ENCODE measurements around the gene URM1.

Gene URM1

DNA sequence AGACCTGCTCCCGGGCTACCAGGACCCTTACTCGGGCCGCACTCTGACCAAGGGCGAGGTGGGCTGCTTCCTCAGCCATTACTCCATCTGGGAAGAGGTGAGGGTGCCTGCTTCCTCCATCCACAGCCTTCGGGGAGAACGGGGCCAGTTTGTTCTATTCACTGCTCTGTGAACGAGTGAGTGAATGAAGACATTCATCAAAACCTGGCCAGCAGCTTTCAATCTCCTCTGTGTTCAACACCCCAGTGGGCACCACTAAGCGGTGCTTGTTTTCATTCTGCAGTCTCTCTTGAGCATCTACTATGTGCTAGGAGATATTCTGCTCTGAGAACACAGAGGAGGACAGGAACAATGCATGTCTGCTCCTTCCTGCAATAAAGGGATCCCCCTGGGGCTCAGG is 60.0 kb downstream of the URM1 start:
- Histone ChIP-seq H3K27me3 (replicated peaks; ENCODE audit: insufficient read depth, low read length) (peaks cover 6% of the 10 kb centered on the region; the same call in 1 of the 2 replicates), H3K79me2 (ENCODE audit: low read length) (no peaks in the 10 kb centered on the region), H2AFZ (ENCODE audit: low read length) (no peak overlapping the region), H3K4me1 (ENCODE audit: low read length) (no peaks in the 10 kb centered on the region), H3F3A (ENCODE audit: insufficient read depth, low read length) (no peaks in the 10 kb centered on the region), H3K9ac (ENCODE audit: low read length) (no peak overlapping the region), H3K4me3 (ENCODE audit: low read length) (no peak overlapping the region), H3K9me2 (replicated peaks; ENCODE audit: insufficient read depth, low read length) (no peaks in the 10 kb centered on the region), H3K9me3 (replicated peaks; ENCODE audit: insufficient read depth, low read length) (no peaks in the 10 kb centered on the region), H3K4me2 (ENCODE audit: low read depth, low read length) (no peak overlapping the region), H4K20me1 (ENCODE audit: insufficient read depth, low read length) (no peaks in the 10 kb centered on the region), H3K27ac (ENCODE audit: low read length) (no peak overlapping the region), H3K36me3 (replicated peaks; ENCODE audit: insufficient read depth, low read length) (no peaks in the 10 kb centered on the region)
- no peak for DNase-seq
- no peak for TF ChIP-seq EZH2 (optimal IDR thresholded peaks at IDR 0.05; ENCODE audit: low read depth, low read length)
- TF ChIP-seq CTCF (IDR thresholded peaks at IDR 0.05; ENCODE audit: low read length), result no peak
- TF ChIP-seq EZH2phosphoT487 (IDR thresholded peaks at IDR 0.05; ENCODE audit: low read length), result no peak

DNA sequence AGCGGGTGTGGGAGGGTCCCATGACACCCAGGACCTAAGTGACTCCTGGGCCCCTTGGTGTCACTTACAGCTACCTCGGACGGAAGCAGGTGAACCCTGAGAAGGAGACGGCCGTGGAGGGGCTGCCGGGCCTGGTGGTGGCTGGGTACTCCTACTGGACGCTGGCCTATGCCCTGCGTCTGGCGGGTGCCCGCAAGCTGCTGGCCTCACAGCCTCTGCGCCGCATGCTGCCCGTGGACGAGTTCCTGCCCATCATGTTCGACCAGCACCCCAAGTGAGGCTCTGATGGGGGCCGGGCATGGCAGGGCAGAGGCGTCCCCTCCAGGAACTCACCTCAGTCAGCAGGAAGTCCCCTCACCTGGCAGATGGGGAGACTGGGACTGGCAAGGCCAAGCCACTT is 63.2 kb downstream of the URM1 start:
- Histone ChIP-seq H2AFZ (ENCODE audit: low read length) (no peak overlapping the region), H3K4me1 (ENCODE audit: low read length) (no peaks in the 10 kb centered on the region), H3K27ac (ENCODE audit: low read length) (no peak overlapping the region), H3K27me3 (replicated peaks; ENCODE audit: insufficient read depth, low read length) (peaks cover 6% of the 10 kb centered on the region; the same call in 1 of the 2 replicates), H3K79me2 (ENCODE audit: low read length) (no peaks in the 10 kb centered on the region), H3K4me2 (ENCODE audit: low read depth, low read length) (no peak overlapping the region), H3K9ac (ENCODE audit: low read length) (no peak overlapping the region), H3K36me3 (replicated peaks; ENCODE audit: insufficient read depth, low read length) (no peaks in the 10 kb centered on the region), H3K9me2 (replicated peaks; ENCODE audit: insufficient read depth, low read length) (no peaks in the 10 kb centered on the region), H3F3A (ENCODE audit: insufficient read depth, low read length) (no peaks in the 10 kb centered on the region), H3K4me3 (ENCODE audit: low read length) (no peak overlapping the region), H4K20me1 (ENCODE audit: insufficient read depth, low read length) (no peaks in the 10 kb centered on the region), H3K9me3 (replicated peaks; ENCODE audit: insufficient read depth, low read length) (no peaks in the 10 kb centered on the region)
- DNase-seq, result no peak
- no peak for TF ChIP-seq EZH2 (optimal IDR thresholded peaks at IDR 0.05; ENCODE audit: low read depth, low read length)
- no peak for TF ChIP-seq EZH2phosphoT487 (IDR thresholded peaks at IDR 0.05; ENCODE audit: low read length)
- no peak for TF ChIP-seq CTCF (IDR thresholded peaks at IDR 0.05; ENCODE audit: low read length)

GRCh38 chr9:128435611-128436010 is 64.4 kb downstream of the URM1 start:
- Histone ChIP-seq H3K9me3 (replicated peaks; ENCODE audit: insufficient read depth, low read length) (no peaks in the 10 kb centered on the region), H3K4me3 (ENCODE audit: low read length) (no peak overlapping the region), H3K4me2 (ENCODE audit: low read depth, low read length) (no peak overlapping the region), H3K9ac (ENCODE audit: low read length) (no peak overlapping the region), H3K79me2 (ENCODE audit: low read length) (no peaks in the 10 kb centered on the region), H3K4me1 (ENCODE audit: low read length) (no peaks in the 10 kb centered on the region), H3K36me3 (replicated peaks; ENCODE audit: insufficient read depth, low read length) (no peaks in the 10 kb centered on the region), H3F3A (ENCODE audit: insufficient read depth, low read length) (no peaks in the 10 kb centered on the region), H4K20me1 (ENCODE audit: insufficient read depth, low read length) (no peaks in the 10 kb centered on the region), H3K27ac (ENCODE audit: low read length) (no peak overlapping the region), H3K27me3 (replicated peaks; ENCODE audit: insufficient read depth, low read length) (peaks cover 6% of the 10 kb centered on the region; the same call in 1 of the 2 replicates), H2AFZ (ENCODE audit: low read length) (no peak overlapping the region), H3K9me2 (replicated peaks; ENCODE audit: insufficient read depth, low read length) (no peaks in the 10 kb centered on the region)
- DNase-seq, result no peak
- TF ChIP-seq EZH2 (optimal IDR thresholded peaks at IDR 0.05; ENCODE audit: low read depth, low read length) (no peak), CTCF (IDR thresholded peaks at IDR 0.05; ENCODE audit: low read length) (no peak), EZH2phosphoT487 (IDR thresholded peaks at IDR 0.05; ENCODE audit: low read length) (no peak)
